ENCODE measurements around the gene PRKCA.

DNA sequence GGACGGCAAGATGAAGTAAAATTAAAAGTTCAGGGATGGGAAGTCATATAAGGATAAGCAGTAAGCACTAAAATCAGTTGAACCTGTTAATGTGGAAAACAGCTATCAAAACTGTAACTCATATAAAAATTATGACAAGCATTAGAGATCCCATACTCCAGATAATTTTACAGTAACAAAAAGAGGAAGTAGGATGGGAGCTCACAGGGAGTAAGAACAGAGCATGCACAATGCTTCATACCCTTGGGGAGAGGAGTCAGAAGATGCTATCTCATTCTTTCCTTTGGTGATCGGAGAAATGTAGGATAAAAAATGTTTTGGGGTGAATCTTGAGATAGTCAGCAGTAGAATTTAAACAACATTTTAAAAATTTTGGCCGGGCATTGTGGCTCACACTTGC lies 367.8 kb downstream of the PRKCA start:
- TF ChIP-seq, protein P1, sequence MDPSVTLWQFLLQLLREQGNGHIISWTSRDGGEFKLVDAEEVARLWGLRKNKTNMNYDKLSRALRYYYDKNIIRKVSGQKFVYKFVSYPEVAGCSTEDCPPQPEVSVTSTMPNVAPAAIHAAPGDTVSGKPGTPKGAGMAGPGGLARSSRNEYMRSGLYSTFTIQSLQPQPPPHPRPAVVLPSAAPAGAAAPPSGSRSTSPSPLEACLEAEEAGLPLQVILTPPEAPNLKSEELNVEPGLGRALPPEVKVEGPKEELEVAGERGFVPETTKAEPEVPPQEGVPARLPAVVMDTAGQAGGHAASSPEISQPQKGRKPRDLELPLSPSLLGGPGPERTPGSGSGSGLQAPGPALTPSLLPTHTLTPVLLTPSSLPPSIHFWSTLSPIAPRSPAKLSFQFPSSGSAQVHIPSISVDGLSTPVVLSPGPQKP (CRISPR knock-in tag; IDR thresholded peaks at IDR 0.05): no peak
- TF ChIP-seq POLR2A (conservative IDR thresholded peaks at IDR 0.05) (no peak), RCOR1 (IDR thresholded peaks at IDR 0.05; ENCODE audit: borderline replicate concordance in 1 of 2, low read depth in 2 of 2, low read length in 2 of 2) (no peak), SRF (CRISPR knock-in tag; IDR thresholded peaks at IDR 0.05) (no peak), POLR2AphosphoS5 (IDR thresholded peaks at IDR 0.05; ENCODE audit: control insufficient read depth, insufficient read depth, low read depth, low read length) (no peak), TBL1XR1 (IDR thresholded peaks at IDR 0.05; ENCODE audit: low read length in 2 of 2) (no peak), ASH1L (IDR thresholded peaks at IDR 0.05; ENCODE audit: borderline replicate concordance, low read depth, partially characterized antibody) (no peak), CHD1 (IDR thresholded peaks at IDR 0.05; ENCODE audit: low read length) (no peak), SMC3 (conservative IDR thresholded peaks at IDR 0.05; ENCODE audit: insufficient read depth, low read depth, low read length) (no peak)

All from K562 (cell line).